Measurements from ENCODE around the gene ZMIZ1.

ZMIZ1 gene

GRCh38 chr10:79124066-79124465, 55.3 kb downstream of the ZMIZ1 start:
- no peak for DNase-seq

- no peak for DNase-seq
Measured at GRCh38 chr10:79125092-79125491, 56.3 kb downstream of the ZMIZ1 start.

GRCh38 chr10:79126351-79127080, 57.8 kb downstream of the ZMIZ1 start:
- DNase-seq = no peak

GRCh38 chr10:79127151-79127961, 58.6 kb downstream of the ZMIZ1 start:
- DNase-seq = no peak

- no peak for DNase-seq
Measured at GRCh38 chr10:79128241-79128922, 59.6 kb downstream of the ZMIZ1 start.

- DNase-seq = no peak
Measured at GRCh38 chr10:79128923-79129305, 60.1 kb downstream of the ZMIZ1 start.

- DNase-seq = no peak
Measured at GRCh38 chr10:79129361-79129997, 60.7 kb downstream of the ZMIZ1 start.

- no peak for DNase-seq
Measured at GRCh38 chr10:79130255-79130654, 61.5 kb downstream of the ZMIZ1 start.

GRCh38 chr10:79130846-79131245, 62.1 kb downstream of the ZMIZ1 start:
- DNase-seq = no peak

- DNase-seq = no peak
Measured at GRCh38 chr10:79131836-79132631, 63.3 kb downstream of the ZMIZ1 start.

GRCh38 chr10:79132681-79133381, 64.1 kb downstream of the ZMIZ1 start:
- DNase-seq = no peak

- DNase-seq = no peak
Measured at GRCh38 chr10:79133416-79133815, 64.7 kb downstream of the ZMIZ1 start.

- DNase-seq = no peak
Measured at GRCh38 chr10:79135790-79136189, 67.0 kb downstream of the ZMIZ1 start.

GRCh38 chr10:79136236-79137005, 67.7 kb downstream of the ZMIZ1 start:
- no peak for DNase-seq

GRCh38 chr10:79137300-79137756, 68.6 kb downstream of the ZMIZ1 start:
- no peak for DNase-seq

- peak; percentile 22 for DNase-seq
Measured at GRCh38 chr10:79137826-79138225, 69.1 kb downstream of the ZMIZ1 start.

- DNase-seq = no peak
Measured at GRCh38 chr10:79138449-79139123, 69.8 kb downstream of the ZMIZ1 start.

- no peak for DNase-seq
Measured at GRCh38 chr10:79139124-79139835, 70.5 kb downstream of the ZMIZ1 start.

GRCh38 chr10:79140085-79140793, 71.5 kb downstream of the ZMIZ1 start:
- DNase-seq = no peak
